MCF 10A (cell line): ENCODE results near the gene CSF1. TPM values are rescaled to one million over a fixed set of nuclear protein-coding genes. Genes with fewer than 3 reads are reported as not detected.

Experiments used
- BruUV-seq: library from RNA; stranded (reverse); fragments of 400-500 nt; replicated peaks from 2 replicates; lab custom pipeline; 2021; lab: Mats Ljungman, UMichigan
- CTCF ChIA-PET: fragments of 300-600 bp; sonication (Branson Sonifier 250); formaldehyde crosslinking; extraction: SDS; loops from one replicate; lab custom pipeline; 2021; ENCODE audit warnings: antibody characterized with exemption, inconsistent platforms; lab: Yijun Ruan, JAX
- POLR2A ChIA-PET: fragments of 300-600, 350-650 bp; sonication (Branson Sonifier 250); formaldehyde crosslinking; extraction: SDS; loops from one replicate; lab custom pipeline; 2020; ENCODE audit warnings: antibody characterized with exemption, inconsistent platforms; lab: Yijun Ruan, JAX
- DNase-seq: peaks from one replicate; pipeline ENCODE4 v3.0.0-alpha.2; 2018; ENCODE audit not compliant: unreplicated experiment
- H3K27ac Mint-ChIP-seq: one replicate; pipeline ENCODE4 v1.8.0; 2022; ENCODE audit warnings: mild to moderate bottlenecking, low read depth, mixed read lengths; ENCODE audit not compliant: unreplicated experiment
- H3K27me3 Mint-ChIP-seq: one replicate; pipeline ENCODE4 v1.8.0; 2022; ENCODE audit warnings: mixed read lengths; ENCODE audit not compliant: insufficient read depth, unreplicated experiment
- H3K36me3 Mint-ChIP-seq: one replicate; pipeline ENCODE4 v1.8.0; 2022; ENCODE audit warnings: mild to moderate bottlenecking, moderate library complexity, mixed read lengths; ENCODE audit not compliant: insufficient read depth, unreplicated experiment
- H3K4me1 Mint-ChIP-seq: one replicate; pipeline ENCODE4 v1.8.0; 2022; ENCODE audit warnings: mixed read lengths; ENCODE audit not compliant: insufficient read depth, unreplicated experiment
- H3K4me3 Mint-ChIP-seq: one replicate; pipeline ENCODE4 v1.8.0; 2022; ENCODE audit warnings: mild to moderate bottlenecking, moderate library complexity, mixed read lengths; ENCODE audit not compliant: unreplicated experiment
- H3K9me3 Mint-ChIP-seq: one replicate; pipeline ENCODE4 v1.8.0; 2022; ENCODE audit warnings: mixed read lengths; ENCODE audit not compliant: unreplicated experiment
- intact Hi-C: fragments of 100-400 bp; cut with micrococcal nuclease; formaldehyde crosslinking; loops from 2 replicates; pipeline ENCODE4 v1.14.1; 2022
- total RNA-seq: library from RNA; stranded (reverse); gene quantifications from 2 replicates; pipeline ENCODE4 v1.2.3, GENCODE V29; 2022
- TF ChIP-seq, protein P1 (sequence below): fragments of 200-600 bp; IDR thresholded peaks from one replicate; pipeline ENCODE4 v1.8.0; 2022; ENCODE audit warnings: antibody characterized with exemption, mild to moderate bottlenecking; ENCODE audit not compliant: unreplicated experiment

The CSF1 gene
- total RNA-seq, 1 experiment from 2014 or later, result 6.3 TPM

DNA sequence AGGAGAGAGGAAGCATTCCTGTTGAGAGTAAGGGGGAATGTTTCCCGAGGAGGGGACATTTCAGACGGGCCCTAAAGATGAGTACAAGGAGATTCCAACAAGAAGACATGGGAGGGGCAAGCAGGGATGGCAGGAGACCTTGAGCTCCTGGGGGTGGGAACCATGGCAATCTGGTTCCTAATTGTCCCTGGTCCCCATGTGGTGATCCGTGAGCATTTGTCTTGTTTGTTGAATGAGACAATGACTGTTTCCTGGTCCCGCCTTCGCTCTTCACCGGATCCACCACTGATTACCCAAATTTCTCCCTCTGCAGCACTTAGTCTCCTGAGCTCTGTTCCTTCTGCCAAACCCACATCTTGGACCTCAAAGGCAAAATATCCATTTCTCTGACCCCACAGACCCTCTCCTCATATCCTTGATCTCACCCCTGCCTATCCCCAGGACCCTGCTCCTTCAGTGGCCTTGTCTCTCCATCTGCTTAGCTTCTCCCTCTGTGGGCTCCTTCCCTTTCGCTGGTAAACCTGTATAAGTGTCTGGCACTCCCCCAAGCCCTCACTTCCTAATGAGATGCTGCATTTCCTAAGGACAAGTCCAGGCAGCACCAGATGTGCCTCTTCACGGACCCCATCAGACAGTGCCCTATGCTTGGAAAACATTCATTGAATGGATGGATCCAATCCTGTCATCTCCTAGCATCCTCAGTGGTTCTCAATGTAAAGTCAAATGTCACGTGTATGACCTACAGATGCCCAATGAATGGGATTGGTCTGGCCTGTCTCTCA is 8.3 kb upstream of the CSF1 start:
- ChIA-PET CTCF (interaction anchor here (0.7 to 1.7 kb wide), 4 partner anchors 9 to 82 kb away, joined by 3 to 10 read pairs (median 4); partner anchors contain the start of gene AHCYL1), POLR2A (interaction anchor here (0.6 to 1.8 kb wide), 2 partner anchors 10 to 356 kb away, joined by 4 to 5 read pairs; no protein-coding TSS in a partner anchor)
- Mint-ChIP-seq H3K4me1 (peaks cover 21% of the 10 kb centered on the region), H3K9me3 (no peaks in the 10 kb centered on the region), H3K36me3 (no peaks in the 10 kb centered on the region), H3K27ac (no peak overlapping the region), H3K27me3 (no peaks in the 10 kb centered on the region), H3K4me3 (no peak overlapping the region)
- no TSS peak for BruUV-seq
- no peak for DNase-seq
- TF ChIP-seq, protein P1, sequence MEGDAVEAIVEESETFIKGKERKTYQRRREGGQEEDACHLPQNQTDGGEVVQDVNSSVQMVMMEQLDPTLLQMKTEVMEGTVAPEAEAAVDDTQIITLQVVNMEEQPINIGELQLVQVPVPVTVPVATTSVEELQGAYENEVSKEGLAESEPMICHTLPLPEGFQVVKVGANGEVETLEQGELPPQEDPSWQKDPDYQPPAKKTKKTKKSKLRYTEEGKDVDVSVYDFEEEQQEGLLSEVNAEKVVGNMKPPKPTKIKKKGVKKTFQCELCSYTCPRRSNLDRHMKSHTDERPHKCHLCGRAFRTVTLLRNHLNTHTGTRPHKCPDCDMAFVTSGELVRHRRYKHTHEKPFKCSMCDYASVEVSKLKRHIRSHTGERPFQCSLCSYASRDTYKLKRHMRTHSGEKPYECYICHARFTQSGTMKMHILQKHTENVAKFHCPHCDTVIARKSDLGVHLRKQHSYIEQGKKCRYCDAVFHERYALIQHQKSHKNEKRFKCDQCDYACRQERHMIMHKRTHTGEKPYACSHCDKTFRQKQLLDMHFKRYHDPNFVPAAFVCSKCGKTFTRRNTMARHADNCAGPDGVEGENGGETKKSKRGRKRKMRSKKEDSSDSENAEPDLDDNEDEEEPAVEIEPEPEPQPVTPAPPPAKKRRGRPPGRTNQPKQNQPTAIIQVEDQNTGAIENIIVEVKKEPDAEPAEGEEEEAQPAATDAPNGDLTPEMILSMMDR, result no peak
- intact Hi-C loops, result no loop called here

DNA sequence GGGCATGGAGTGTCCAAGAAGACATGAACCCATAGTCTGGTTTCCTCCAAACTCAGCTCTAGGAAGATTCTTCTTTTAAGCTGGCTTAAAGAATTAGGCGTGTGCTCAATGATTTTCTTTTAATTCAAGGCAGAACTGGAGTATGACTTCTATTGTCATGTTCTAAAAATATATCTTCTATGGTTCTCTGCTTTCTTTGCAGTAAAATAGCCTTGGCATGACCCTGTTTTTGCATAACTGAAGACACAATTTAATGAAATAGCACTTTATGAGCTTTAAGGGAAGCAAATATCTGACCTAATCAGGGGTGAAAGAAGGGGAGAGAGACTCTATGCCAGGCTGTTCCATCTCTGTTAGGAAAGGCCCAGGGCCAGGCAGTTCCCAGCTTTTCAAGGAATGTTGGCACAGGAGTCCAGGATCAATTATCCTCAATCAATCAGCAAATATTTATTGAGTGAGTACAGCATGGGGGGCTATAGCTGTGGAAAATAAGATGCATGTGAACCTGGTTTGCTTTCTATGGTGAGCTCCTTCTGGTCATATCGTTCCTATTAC is 7.2 kb upstream of the CSF1 start:
- no peaks in the 10 kb centered on the region for H3K9me3 Mint-ChIP-seq
- intact Hi-C loops, result no loop called here
- H3K36me3 Mint-ChIP-seq, result no peaks in the 10 kb centered on the region
- no TSS peak for BruUV-seq
- TF ChIP-seq, protein P1, result no peak
- H3K27ac Mint-ChIP-seq, result no peak overlapping the region
- ChIA-PET POLR2A (interaction anchor here (1.2 kb wide), 1 partner anchor 31 kb away, joined by 3 read pairs; no protein-coding TSS in a partner anchor), CTCF (interaction anchor here (0.6 to 1.7 kb wide), 5 partner anchors 26 to 791 kb away, joined by 3 to 10 read pairs (median 3); partner anchors contain the start of gene AHCYL1)
- H3K4me3 Mint-ChIP-seq, result no peak overlapping the region
- DNase-seq, result no peak
- H3K27me3 Mint-ChIP-seq, result no peaks in the 10 kb centered on the region
- H3K4me1 Mint-ChIP-seq, result peaks cover 21% of the 10 kb centered on the region

DNA sequence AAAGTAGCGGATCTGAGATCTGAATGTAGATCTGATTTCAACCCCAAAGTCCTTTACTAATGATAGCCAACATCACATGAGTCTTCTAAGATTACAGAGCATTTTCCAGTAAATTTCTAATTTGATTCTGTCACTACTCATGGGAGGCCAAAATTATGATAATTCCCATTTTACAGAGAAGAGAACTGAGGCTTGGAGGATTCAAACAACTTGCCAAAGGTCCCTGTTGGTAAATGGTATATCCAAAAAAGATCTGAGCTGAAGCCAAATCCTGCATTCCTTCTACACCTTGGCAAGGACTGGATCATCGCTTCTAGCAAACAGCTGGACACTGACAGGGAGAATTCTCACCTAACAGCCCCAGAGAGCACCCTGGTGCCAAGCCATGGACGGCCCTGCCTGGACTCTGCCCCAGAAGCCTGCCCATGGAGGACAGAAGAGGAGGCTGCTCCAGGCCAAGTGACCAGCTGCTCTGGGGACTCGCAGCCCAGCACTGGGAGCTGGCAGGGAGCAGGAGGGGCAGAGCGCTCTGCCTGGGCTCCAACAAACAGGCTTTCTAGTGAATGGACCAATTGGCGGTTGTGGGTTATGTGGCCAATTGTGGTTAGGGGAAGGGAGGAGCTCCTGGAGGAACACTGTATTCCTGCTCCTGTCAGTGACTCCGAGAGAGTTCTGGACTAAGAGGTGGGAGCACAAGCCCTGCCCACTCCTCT is 6.4 kb upstream of the CSF1 start:
- TF ChIP-seq, protein P1, result no peak
- ChIA-PET CTCF (interaction anchor here (0.6 to 1.2 kb wide), 4 partner anchors 9 to 792 kb away, joined by 3 read pairs; partner anchors contain the start of gene AHCYL1), POLR2A (interaction anchor here (1.2 kb wide), 1 partner anchor 32 kb away, joined by 3 read pairs; no protein-coding TSS in a partner anchor)
- H3K27ac Mint-ChIP-seq, result no peak overlapping the region
- no peaks in the 10 kb centered on the region for H3K36me3 Mint-ChIP-seq
- DNase-seq, result no peak
- H3K4me3 Mint-ChIP-seq, result no peak overlapping the region
- no peaks in the 10 kb centered on the region for H3K27me3 Mint-ChIP-seq
- H3K9me3 Mint-ChIP-seq, result no peaks in the 10 kb centered on the region
- intact Hi-C loops, result no loop called here
- no TSS peak for BruUV-seq
- peaks cover 21% of the 10 kb centered on the region for H3K4me1 Mint-ChIP-seq
